Mucosa of rectum (tissue), 2 donors: ENCODE results near the gene ZMYND8.

Source experiments
- H3K27ac ChIP-seq, 2 donors: one replicate each; pipeline ENCODE4 v1.7.0; 2013; ENCODE audit warnings: inconsistent platforms in 2 of 2, low read depth in 2 of 2, low read length in 2 of 2
- H3K27me3 ChIP-seq, 2 donors: one replicate each; pipeline ENCODE4 v1.7.0; 2013; ENCODE audit warnings: low read length in 2 of 2; ENCODE audit not compliant: control insufficient read depth in 2 of 2, insufficient read depth in 2 of 2
- H3K36me3 ChIP-seq, 2 donors: one replicate each; pipeline ENCODE4 v1.7.0; 2013; ENCODE audit warnings: low read length in 2 of 2; ENCODE audit not compliant: control insufficient read depth in 2 of 2, insufficient read depth in 2 of 2
- H3K4me1 ChIP-seq, 2 donors: one replicate each; pipeline ENCODE4 v1.7.0; 2013; ENCODE audit warnings: low read length in 2 of 2, mild to moderate bottlenecking in 1 of 2; ENCODE audit not compliant: control insufficient read depth in 2 of 2, insufficient read depth in 2 of 2
- H3K4me3 ChIP-seq, 2 donors: one replicate each; pipeline ENCODE4 v1.7.0; 2013; ENCODE audit warnings: low read length in 2 of 2
- H3K9ac ChIP-seq, 2 donors: one replicate each; pipeline ENCODE4 v1.7.0; 2013; ENCODE audit warnings: low read length in 2 of 2, low read depth in 1 of 2, mild to moderate bottlenecking in 1 of 2
- H3K9me3 ChIP-seq, 2 donors: one replicate each; pipeline ENCODE4 v1.7.0; 2013; ENCODE audit warnings: low read length in 2 of 2; ENCODE audit not compliant: control insufficient read depth in 2 of 2
- donor health status: healthy.
- donor health status: Normal muscosa, but diverticular disease.

ZMYND8 gene

DNA sequence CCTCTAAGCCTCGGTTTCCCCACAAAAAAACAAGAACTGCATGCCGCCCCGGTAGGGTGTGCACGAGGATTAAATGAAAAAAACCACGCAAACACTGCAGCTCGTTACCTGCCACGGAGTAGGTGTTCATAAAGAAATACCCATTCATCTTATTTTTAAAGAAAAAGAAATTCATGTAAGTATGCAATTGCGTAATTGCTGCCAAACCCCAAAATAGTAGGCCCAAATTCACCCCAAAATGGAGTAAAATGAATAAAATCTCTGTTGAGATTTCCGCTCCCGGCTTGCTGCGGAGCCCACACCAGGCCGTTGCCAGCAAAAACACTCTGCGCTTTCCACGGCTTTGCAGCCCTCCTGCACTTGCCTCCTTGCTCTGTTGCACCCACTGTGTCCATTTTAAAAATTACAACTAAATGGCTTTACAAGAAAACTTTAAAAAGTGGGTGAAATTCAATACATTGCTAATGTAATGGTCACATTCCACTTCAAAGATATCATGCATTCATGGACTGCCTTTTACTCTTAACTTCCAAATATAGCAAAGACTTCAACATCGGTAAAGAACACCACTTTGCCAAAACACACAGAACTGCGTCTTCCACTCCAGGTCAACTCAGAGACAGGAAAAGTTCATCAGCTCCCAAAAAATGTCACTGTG is 125.0 kb downstream of the ZMYND8 start:
- Histone ChIP-seq H3K4me3 (no peak overlapping the region), H3K27ac (no peak overlapping the region), H3K36me3 (peaks cover 48 to 71% of the 10 kb centered on the region in 2 donors), H3K27me3 (no peaks in the 10 kb centered on the region), H3K4me1 (no peaks in the 10 kb centered on the region), H3K9ac (no peak overlapping the region), H3K9me3 (no peaks in the 10 kb centered on the region)

- peaks cover 48 to 70% of the 10 kb centered on the region in 2 donors for H3K36me3 ChIP-seq
- no peak overlapping the region for H3K9ac ChIP-seq
- no peaks in the 10 kb centered on the region for H3K9me3 ChIP-seq
- H3K4me1 ChIP-seq: no peaks in the 10 kb centered on the region
- no peak overlapping the region for H3K27ac ChIP-seq
- H3K4me3 ChIP-seq: no peak overlapping the region
- no peaks in the 10 kb centered on the region for H3K27me3 ChIP-seq
Observed at GRCh38 chr20:47230811-47231256, 125.7 kb downstream of the ZMYND8 start.

- Histone ChIP-seq H3K27me3 (no peaks in the 10 kb centered on the region), H3K9me3 (no peaks in the 10 kb centered on the region), H3K36me3 (peaks cover 43 to 70% of the 10 kb centered on the region in 2 donors), H3K4me1 (no peaks in the 10 kb centered on the region), H3K9ac (no peak overlapping the region), H3K27ac (no peak overlapping the region), H3K4me3 (no peak overlapping the region)
Observed at GRCh38 chr20:47228654-47229053, 127.8 kb downstream of the ZMYND8 start.

DNA sequence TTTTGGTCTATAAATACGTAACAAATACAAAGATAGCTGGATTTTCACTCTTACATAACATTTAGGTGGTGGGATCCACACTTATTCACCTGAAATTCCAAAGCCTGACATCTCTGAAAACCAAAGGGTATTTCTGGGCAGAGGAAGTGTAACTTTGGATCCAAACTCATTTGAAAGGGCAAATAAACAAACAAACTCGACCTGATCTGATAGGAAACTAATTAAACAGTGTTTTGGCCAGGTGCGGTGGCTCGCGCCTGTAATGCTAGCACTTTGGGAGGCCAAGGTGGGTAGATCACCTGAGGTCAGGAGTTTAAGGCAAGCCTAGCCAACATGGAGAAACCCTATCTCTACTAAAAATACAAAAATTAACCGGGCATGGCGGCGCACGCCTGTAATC is 128.9 kb downstream of the ZMYND8 start:
- no peaks in the 10 kb centered on the region for H3K9me3 ChIP-seq
- H3K4me1 ChIP-seq: no peaks in the 10 kb centered on the region
- H3K27ac ChIP-seq: no peak overlapping the region
- H3K4me3 ChIP-seq: no peak overlapping the region
- no peak overlapping the region for H3K9ac ChIP-seq
- H3K36me3 ChIP-seq: peaks cover 42 to 74% of the 10 kb centered on the region in 2 donors
- no peaks in the 10 kb centered on the region for H3K27me3 ChIP-seq

DNA sequence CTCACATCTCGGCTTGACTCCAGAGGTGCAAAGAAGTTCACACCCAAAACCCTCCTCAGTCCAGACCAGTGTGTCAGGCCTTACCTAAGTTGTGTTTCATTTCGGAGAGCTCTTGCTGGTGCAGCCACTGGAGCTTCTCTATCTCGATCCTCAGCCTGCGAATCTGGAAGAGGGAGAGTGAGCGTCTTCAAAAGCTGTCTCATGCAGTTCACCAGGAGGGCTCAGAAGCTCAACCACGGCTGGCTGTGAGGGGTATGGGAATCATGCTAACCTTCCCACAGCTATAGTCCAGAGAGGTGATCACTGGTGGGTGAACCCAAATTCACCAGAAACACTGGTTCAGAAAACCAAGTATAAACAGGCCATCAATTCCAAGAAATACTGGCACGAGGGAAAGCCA is 129.4 kb downstream of the ZMYND8 start:
- no peak overlapping the region for H3K4me3 ChIP-seq
- H3K27ac ChIP-seq: no peak overlapping the region
- no peaks in the 10 kb centered on the region for H3K9me3 ChIP-seq
- no peaks in the 10 kb centered on the region for H3K4me1 ChIP-seq
- no peak overlapping the region for H3K9ac ChIP-seq
- H3K36me3 ChIP-seq: peaks cover 43 to 75% of the 10 kb centered on the region in 2 donors
- H3K27me3 ChIP-seq: no peaks in the 10 kb centered on the region

GRCh38 chr20:47225458-47225857 is 131.0 kb downstream of the ZMYND8 start:
- Histone ChIP-seq H3K36me3 (peaks cover 45 to 78% of the 10 kb centered on the region in 2 donors), H3K27me3 (no peaks in the 10 kb centered on the region)

DNA sequence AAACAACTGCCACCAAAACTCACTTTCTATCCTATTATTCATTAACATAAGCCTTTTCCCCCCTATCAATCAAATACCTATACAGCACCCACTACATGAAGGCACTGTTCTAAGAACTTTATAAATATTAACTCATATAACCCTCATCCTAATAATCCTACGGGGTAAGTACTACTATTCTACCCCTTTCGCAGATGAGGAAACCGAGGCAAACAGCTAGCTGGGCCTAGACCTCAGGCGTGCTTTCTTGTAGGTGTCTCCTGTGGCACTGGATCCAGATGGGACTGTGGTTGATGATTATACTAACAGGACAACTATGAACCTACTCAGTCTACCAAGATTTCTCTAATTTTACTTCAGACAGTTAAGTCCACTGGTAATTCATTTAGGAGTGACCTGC is 131.6 kb downstream of the ZMYND8 start:
- Histone ChIP-seq H3K4me1 (no peaks in the 10 kb centered on the region), H3K9ac (no peak overlapping the region), H3K27me3 (no peaks in the 10 kb centered on the region), H3K9me3 (no peaks in the 10 kb centered on the region), H3K4me3 (no peak overlapping the region), H3K27ac (no peak overlapping the region), H3K36me3 (peaks cover 45 to 79% of the 10 kb centered on the region in 2 donors)

More at GRCh38 chr20:47225458-47225857, 131.0 kb downstream of the ZMYND8 start:
- Histone ChIP-seq H3K9me3 (no peaks in the 10 kb centered on the region), H3K27ac (no peak overlapping the region), H3K4me3 (no peak overlapping the region), H3K9ac (no peak overlapping the region), H3K4me1 (no peaks in the 10 kb centered on the region)

DNA sequence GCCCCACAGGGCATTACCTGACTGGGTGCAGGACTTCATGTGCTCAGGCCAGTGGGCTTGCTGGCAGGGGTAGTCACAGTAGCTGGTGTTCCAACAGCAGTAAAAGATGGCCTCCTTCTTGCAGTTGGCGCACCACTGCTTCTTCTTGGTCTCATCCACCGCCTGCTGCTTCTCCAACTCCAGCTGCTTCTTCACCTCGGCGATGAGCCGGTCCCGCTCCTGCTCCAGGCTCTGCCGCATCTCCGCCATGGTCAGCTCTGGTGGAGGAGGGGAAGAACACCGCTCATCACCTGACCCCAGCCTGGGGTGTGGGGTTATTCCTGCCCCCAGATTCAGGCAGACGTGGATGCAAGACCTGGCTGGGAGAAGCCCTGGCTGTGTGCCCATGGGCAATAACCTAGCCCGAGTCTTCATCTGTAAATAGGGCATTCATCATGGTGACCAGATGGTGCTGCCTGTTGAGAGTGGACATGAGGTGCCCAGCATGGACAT is 132.2 kb downstream of the ZMYND8 start:
- H3K27ac ChIP-seq: no peak overlapping the region
- H3K4me3 ChIP-seq: no peak overlapping the region
- H3K36me3 ChIP-seq: peaks cover 46 to 78% of the 10 kb centered on the region in 2 donors
- H3K4me1 ChIP-seq: no peaks in the 10 kb centered on the region
- no peaks in the 10 kb centered on the region for H3K9me3 ChIP-seq
- no peaks in the 10 kb centered on the region for H3K27me3 ChIP-seq
- no peak overlapping the region for H3K9ac ChIP-seq

GRCh38 chr20:47223896-47224295 is 132.6 kb downstream of the ZMYND8 start:
- H3K36me3 ChIP-seq: peaks cover 42 to 74% of the 10 kb centered on the region in 2 donors
- no peak overlapping the region for H3K4me3 ChIP-seq
- H3K9me3 ChIP-seq: no peaks in the 10 kb centered on the region
- H3K9ac ChIP-seq: no peak overlapping the region
- H3K4me1 ChIP-seq: no peaks in the 10 kb centered on the region
- H3K27me3 ChIP-seq: no peaks in the 10 kb centered on the region
- H3K27ac ChIP-seq: no peak overlapping the region

GRCh38 chr20:47222468-47223119 is 133.9 kb downstream of the ZMYND8 start:
- peaks cover 38 to 74% of the 10 kb centered on the region in 2 donors for H3K36me3 ChIP-seq
- H3K27ac ChIP-seq: no peak overlapping the region
- no peaks in the 10 kb centered on the region for H3K4me1 ChIP-seq

More at GRCh38 chr20:47222468-47223119, 133.9 kb downstream of the ZMYND8 start:
- Histone ChIP-seq H3K4me3 (no peak overlapping the region), H3K9me3 (no peaks in the 10 kb centered on the region), H3K9ac (no peak overlapping the region), H3K27me3 (no peaks in the 10 kb centered on the region)
